Colonic mucosa (tissue), 4 donors: ENCODE measurements around the gene SPAAR. TPM values are rescaled to one million over a fixed set of nuclear protein-coding genes. Genes with fewer than 3 reads are reported as not detected.
A peak's percentile ranks its signal among the peaks of the same experiment; 100 is the strongest.
"Not testable (repeated sequence)": the region's sequence is repeated elsewhere in the genome, so short reads cannot be mapped to it uniquely, and the experiment has no call there.

Experiments used
- DNase-seq: peaks from one replicate; pipeline ENCODE4 v3.0.0-alpha.2; 2020
- H3K27ac ChIP-seq: fragments of 200-600 bp; one replicate; pipeline ENCODE4 v1.8.0; 2021
- H3K27me3 ChIP-seq: fragments of 200-600 bp; one replicate; pipeline ENCODE4 v1.8.0; 2021
- H3K36me3 ChIP-seq: fragments of 200-600 bp; one replicate; pipeline ENCODE4 v1.8.0; 2021
- H3K4me1 ChIP-seq: fragments of 200-600 bp; one replicate; pipeline ENCODE4 v1.8.0; 2021; ENCODE audit warnings: mild to moderate bottlenecking
- H3K4me3 ChIP-seq: fragments of 200-600 bp; one replicate; pipeline ENCODE4 v1.8.0; 2021
- H3K9ac ChIP-seq, 2 donors: one replicate each; pipeline ENCODE4 v1.7.0; 2013; ENCODE audit warnings: control low read depth in 2 of 2, low read depth in 2 of 2, low read length in 2 of 2
- H3K9me3 ChIP-seq: fragments of 200-600 bp; one replicate; pipeline ENCODE4 v1.8.0; 2021
- CTCF ChIP-seq: fragments of 200-600 bp; IDR thresholded peaks from one replicate; pipeline ENCODE4 v1.8.0; 2022; ENCODE audit warnings: antibody characterized with exemption, mild to moderate bottlenecking
- intact Hi-C: fragments of 100-400 bp; cut with DNase I; formaldehyde crosslinking; loops from one replicate; pipeline ENCODE4 v1.14.1; 2022
- total RNA-seq, 2 donors: library from RNA; stranded (reverse); fragmentation: NEBNext Ultra II Directional in 1 of 2; extraction: Animal tissue kit (Norgen Biotek cat#: 25700) in 1 of 2; gene quantifications; one replicate each; pipeline ENCODE4 v1.2.1, GENCODE V29; 2021
- donor health status: healthy.
- donor health status: DM: no; HTN: no; CAD: no.
- donor health status: DM: no; HTN: no; CAD: no.

SPAAR gene
- total RNA-seq, 2 donors from 2014 or later: 1.1 to 2.6 TPM

GRCh38 chr9:35892051-35892450 is 17.2 kb upstream of the SPAAR start:
- no peaks in the 10 kb centered on the region for H3K36me3 ChIP-seq

GRCh38 chr9:35896570-35896969 is 12.7 kb upstream of the SPAAR start:
- Histone ChIP-seq H3K4me1 (no peaks in the 10 kb centered on the region), H3K27me3 (no peaks in the 10 kb centered on the region), H3K9ac (no peak overlapping the region), H3K9me3 (no peaks in the 10 kb centered on the region), H3K36me3 (no peaks in the 10 kb centered on the region), H3K27ac (no peak overlapping the region), H3K4me3 (no peak overlapping the region)
- DNase-seq: no peak
- intact Hi-C loops: loop anchor here (5.0 kb wide), 1 partner anchor 126 kb away; no protein-coding TSS in a partner anchor
- TF ChIP-seq CTCF: no peak

More at GRCh38 chr9:35892051-35892450, 17.2 kb upstream of the SPAAR start:
- H3K9me3 ChIP-seq: no peaks in the 10 kb centered on the region
- no peak overlapping the region for H3K9ac ChIP-seq
- H3K27me3 ChIP-seq: no peaks in the 10 kb centered on the region
- intact Hi-C loops: loop anchor here (5.0 kb wide), 1 partner anchor 100 kb away; the partner anchor contains the start of gene NPR2
- no peak for TF ChIP-seq CTCF
- DNase-seq: no peak
- H3K4me1 ChIP-seq: no peaks in the 10 kb centered on the region
- H3K4me3 ChIP-seq: no peak overlapping the region
- no peak overlapping the region for H3K27ac ChIP-seq

- not testable (repeated sequence) for H3K4me3 ChIP-seq, H3K36me3 ChIP-seq, H3K9me3 ChIP-seq, H3K27ac ChIP-seq, H3K9ac ChIP-seq, H3K4me1 ChIP-seq, H3K27me3 ChIP-seq, DNase-seq
- intact Hi-C loops: loop anchor here (5.0 kb wide), 1 partner anchor 125 kb away; no protein-coding TSS in a partner anchor
Observed at GRCh38 chr9:35897376-35898099, 11.8 kb upstream of the SPAAR start.

GRCh38 chr9:35898337-35898736 is 11.0 kb upstream of the SPAAR start:
- Histone ChIP-seq H3K4me3 (no peak overlapping the region), H3K36me3 (no peaks in the 10 kb centered on the region), H3K27ac (no peak overlapping the region), H3K4me1 (no peaks in the 10 kb centered on the region), H3K9ac (no peak overlapping the region), H3K9me3 (no peaks in the 10 kb centered on the region), H3K27me3 (no peaks in the 10 kb centered on the region)
- intact Hi-C loops: loop anchor here (5.0 kb wide), 1 partner anchor 124 kb away; no protein-coding TSS in a partner anchor
- TF ChIP-seq CTCF: no peak
- no peak for DNase-seq

- DNase-seq: no peak
- Histone ChIP-seq H3K9me3 (no peaks in the 10 kb centered on the region), H3K4me1 (no peaks in the 10 kb centered on the region), H3K27me3 (no peaks in the 10 kb centered on the region), H3K27ac (no peak overlapping the region), H3K4me3 (no peak overlapping the region), H3K36me3 (no peaks in the 10 kb centered on the region), H3K9ac (no peak overlapping the region)
- no peak for TF ChIP-seq CTCF
- intact Hi-C loops: loop anchor here (5.0 kb wide), 1 partner anchor 123 kb away; no protein-coding TSS in a partner anchor
Observed at GRCh38 chr9:35899021-35899420, 10.3 kb upstream of the SPAAR start.

- TF ChIP-seq CTCF: peak; percentile 70
- peaks cover 25% of the 10 kb centered on the region for H3K4me1 ChIP-seq
- no peaks in the 10 kb centered on the region for H3K36me3 ChIP-seq
- H3K9me3 ChIP-seq: no peaks in the 10 kb centered on the region
- no peaks in the 10 kb centered on the region for H3K27me3 ChIP-seq
- DNase-seq: peak; percentile 66
- no peak overlapping the region for H3K4me3 ChIP-seq
- H3K9ac ChIP-seq: peak overlapping the region in 1 of 2 donors; percentile 56
- intact Hi-C loops: loop anchor here (2.0 kb wide), 1 partner anchor 42 kb away; no protein-coding TSS in a partner anchor
- H3K27ac ChIP-seq: no peak overlapping the region
Observed at GRCh38 chr9:35903049-35903448, 6.2 kb upstream of the SPAAR start.
